ENCODE data around the gene MAPK1. TPM values are rescaled to one million over a fixed set of nuclear protein-coding genes. Genes with fewer than 3 reads are reported as not detected.

MAPK1 gene
- total and polyA plus RNA-seq, 2 donors (not counting 1 experiment from before 2014, with no cell fraction given) = 53.8 to 133 TPM

DNA sequence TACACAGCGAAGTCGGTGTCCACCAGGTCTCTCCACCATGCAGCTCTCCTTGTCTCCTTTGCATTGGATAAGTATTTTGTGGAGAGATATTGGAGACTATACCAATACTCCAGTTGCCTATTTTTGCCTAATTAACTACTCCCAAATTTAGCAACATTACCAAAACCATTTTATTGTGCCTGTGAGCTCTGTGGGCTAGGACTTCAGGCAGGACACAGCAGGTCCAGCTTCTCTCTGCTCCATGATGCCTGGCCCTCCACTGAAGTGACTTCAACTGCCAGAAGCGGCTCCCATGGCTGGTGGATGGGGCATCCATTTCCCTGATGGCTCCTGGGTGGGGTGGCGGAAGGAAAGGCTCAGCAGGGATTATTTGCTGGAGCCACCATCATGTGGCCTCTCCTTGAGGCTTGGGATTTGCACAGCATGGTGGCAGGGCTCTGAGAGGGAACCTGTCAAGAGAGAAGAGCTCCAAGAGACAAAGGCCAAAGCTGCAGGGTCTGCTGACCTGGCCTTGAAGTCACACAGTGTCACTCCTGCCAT is 36.9 kb upstream of the MAPK1 start:
- Histone ChIP-seq H3K4me3 (replicated peaks in 1 of 4; ENCODE audit: control extremely low read depth in 1 of 4, insufficient read depth in 1 of 4, low read depth in 3 of 4, low read length in 4 of 4) (no peak overlapping the region), H3K36me3 (ENCODE audit: control insufficient read depth, insufficient read depth, low read length) (no peaks in the 10 kb centered on the region), H3K79me2 (ENCODE audit: control insufficient read depth, insufficient read depth, low read length) (no peaks in the 10 kb centered on the region), H4K20me1 (ENCODE audit: control insufficient read depth, extremely low read depth, insufficient read depth, low read length) (no peaks in the 10 kb centered on the region), H3K27me3 (ENCODE audit: control insufficient read depth, insufficient read depth, low read length) (no peaks in the 10 kb centered on the region), H2AFZ (ENCODE audit: low read length) (no peak overlapping the region), H3K9me3 (ENCODE audit: control insufficient read depth, insufficient read depth, low read depth, low read length) (no peaks in the 10 kb centered on the region), H3K9ac (ENCODE audit: insufficient read depth, low read length) (no peak overlapping the region), H3K4me2 (ENCODE audit: extremely low read depth, insufficient read depth, low read length) (no peak overlapping the region), H3K27ac (ENCODE audit: insufficient read depth, low read length) (no peak overlapping the region), H3K4me1 (ENCODE audit: control insufficient read depth, extremely low read depth, insufficient read depth, low read length) (no peaks in the 10 kb centered on the region)
- DNase-seq (ENCODE audit: low read depth in 2 of 2) = no peak
- TF ChIP-seq, protein P1, sequence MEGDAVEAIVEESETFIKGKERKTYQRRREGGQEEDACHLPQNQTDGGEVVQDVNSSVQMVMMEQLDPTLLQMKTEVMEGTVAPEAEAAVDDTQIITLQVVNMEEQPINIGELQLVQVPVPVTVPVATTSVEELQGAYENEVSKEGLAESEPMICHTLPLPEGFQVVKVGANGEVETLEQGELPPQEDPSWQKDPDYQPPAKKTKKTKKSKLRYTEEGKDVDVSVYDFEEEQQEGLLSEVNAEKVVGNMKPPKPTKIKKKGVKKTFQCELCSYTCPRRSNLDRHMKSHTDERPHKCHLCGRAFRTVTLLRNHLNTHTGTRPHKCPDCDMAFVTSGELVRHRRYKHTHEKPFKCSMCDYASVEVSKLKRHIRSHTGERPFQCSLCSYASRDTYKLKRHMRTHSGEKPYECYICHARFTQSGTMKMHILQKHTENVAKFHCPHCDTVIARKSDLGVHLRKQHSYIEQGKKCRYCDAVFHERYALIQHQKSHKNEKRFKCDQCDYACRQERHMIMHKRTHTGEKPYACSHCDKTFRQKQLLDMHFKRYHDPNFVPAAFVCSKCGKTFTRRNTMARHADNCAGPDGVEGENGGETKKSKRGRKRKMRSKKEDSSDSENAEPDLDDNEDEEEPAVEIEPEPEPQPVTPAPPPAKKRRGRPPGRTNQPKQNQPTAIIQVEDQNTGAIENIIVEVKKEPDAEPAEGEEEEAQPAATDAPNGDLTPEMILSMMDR (conservative IDR thresholded peaks at IDR 0.05 in 1 of 2, IDR thresholded peaks at IDR 0.05 in 1 of 2; ENCODE audit: low read depth in 1 of 2, low read length in 2 of 2) = no peak
- no peak for TF ChIP-seq EZH2 (IDR thresholded peaks at IDR 0.05; ENCODE audit: low read length, missing control alignments)

DNA sequence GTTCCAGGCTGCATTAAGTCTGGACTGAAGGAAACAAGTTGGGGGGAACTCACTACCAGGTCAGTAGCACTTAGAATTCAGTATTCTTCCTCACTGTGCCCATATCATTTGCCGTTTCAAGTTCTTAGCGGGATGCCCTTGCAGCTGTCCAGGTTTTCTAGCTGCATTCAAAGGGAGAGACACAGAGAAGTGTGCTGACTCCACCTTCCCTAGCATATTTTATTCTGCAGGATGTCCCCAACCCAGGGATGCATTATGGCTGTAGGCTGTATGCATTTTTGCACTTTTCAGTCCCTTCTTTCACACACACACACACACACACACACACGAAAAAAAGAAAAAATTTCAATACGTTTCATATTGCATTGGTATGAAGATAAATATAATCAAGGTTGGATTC is 35.8 kb upstream of the MAPK1 start:
- no peaks in the 10 kb centered on the region for H3K36me3 ChIP-seq (ENCODE audit: control insufficient read depth, insufficient read depth, low read length)
- H4K20me1 ChIP-seq (ENCODE audit: control insufficient read depth, extremely low read depth, insufficient read depth, low read length) = no peaks in the 10 kb centered on the region
- H3K9ac ChIP-seq (ENCODE audit: insufficient read depth, low read length) = no peak overlapping the region
- no peaks in the 10 kb centered on the region for H3K27me3 ChIP-seq (ENCODE audit: control insufficient read depth, insufficient read depth, low read length)
- no peak overlapping the region for H3K4me3 ChIP-seq (replicated peaks in 1 of 4; ENCODE audit: control extremely low read depth in 1 of 4, insufficient read depth in 1 of 4, low read depth in 3 of 4, low read length in 4 of 4)
- no peak overlapping the region for H2AFZ ChIP-seq (ENCODE audit: low read length)
- TF ChIP-seq, protein P1 (conservative IDR thresholded peaks at IDR 0.05 in 1 of 2, IDR thresholded peaks at IDR 0.05 in 1 of 2; ENCODE audit: low read depth in 1 of 2, low read length in 2 of 2) = no peak
- TF ChIP-seq EZH2 (IDR thresholded peaks at IDR 0.05; ENCODE audit: low read length, missing control alignments) = no peak
- H3K4me2 ChIP-seq (ENCODE audit: extremely low read depth, insufficient read depth, low read length) = no peak overlapping the region
- H3K27ac ChIP-seq (ENCODE audit: insufficient read depth, low read length) = no peak overlapping the region
- H3K9me3 ChIP-seq (ENCODE audit: control insufficient read depth, insufficient read depth, low read depth, low read length) = no peaks in the 10 kb centered on the region
- DNase-seq (ENCODE audit: low read depth in 2 of 2) = no peak
- no peaks in the 10 kb centered on the region for H3K79me2 ChIP-seq (ENCODE audit: control insufficient read depth, insufficient read depth, low read length)
- H3K4me1 ChIP-seq (ENCODE audit: control insufficient read depth, extremely low read depth, insufficient read depth, low read length) = no peaks in the 10 kb centered on the region

DNA sequence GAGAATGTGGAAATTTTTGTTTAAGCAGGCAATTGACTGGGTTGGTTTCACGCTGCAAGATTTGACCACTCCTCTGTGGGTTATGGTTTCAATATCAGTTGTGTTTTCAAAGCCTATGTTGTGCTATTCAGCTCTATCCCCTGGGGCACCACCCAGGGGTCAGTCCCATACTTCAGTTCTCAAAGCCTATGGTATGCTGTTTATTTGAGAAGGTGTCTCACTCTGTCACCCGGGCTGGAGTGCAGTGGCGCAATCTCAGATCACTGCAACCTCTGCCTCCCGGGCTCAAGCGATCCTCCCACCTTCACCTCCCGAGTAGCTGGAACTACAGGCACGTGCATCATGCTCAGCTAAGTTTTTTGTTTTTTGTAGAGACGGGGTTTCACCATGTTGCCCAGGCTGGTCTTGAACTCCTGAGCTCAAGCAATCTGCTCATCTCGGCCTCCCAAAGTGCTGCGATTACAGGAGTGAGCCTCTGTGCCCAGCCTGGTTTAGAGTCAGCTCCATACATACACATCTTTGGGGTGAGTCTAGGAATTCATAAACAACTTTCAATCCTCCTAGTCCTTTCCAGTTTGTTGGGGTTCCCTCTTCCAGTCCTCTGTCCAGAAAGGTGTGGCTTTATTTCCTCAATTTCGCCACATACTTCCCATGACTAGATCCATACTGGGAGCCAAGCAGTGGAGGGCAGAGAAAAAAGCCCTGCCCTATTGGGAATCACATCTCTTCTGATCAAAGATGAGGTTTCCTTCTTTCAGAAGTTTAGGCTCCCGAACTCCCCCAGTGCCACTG is 35.0 kb upstream of the MAPK1 start:
- H3K9me3 ChIP-seq (ENCODE audit: control insufficient read depth, insufficient read depth, low read depth, low read length) = no peaks in the 10 kb centered on the region
- H2AFZ ChIP-seq (ENCODE audit: low read length) = no peak overlapping the region
- no peaks in the 10 kb centered on the region for H3K79me2 ChIP-seq (ENCODE audit: control insufficient read depth, insufficient read depth, low read length)
- no peaks in the 10 kb centered on the region for H3K27me3 ChIP-seq (ENCODE audit: control insufficient read depth, insufficient read depth, low read length)
- no peak overlapping the region for H3K4me3 ChIP-seq (replicated peaks in 1 of 4; ENCODE audit: control extremely low read depth in 1 of 4, insufficient read depth in 1 of 4, low read depth in 3 of 4, low read length in 4 of 4)
- no peaks in the 10 kb centered on the region for H4K20me1 ChIP-seq (ENCODE audit: control insufficient read depth, extremely low read depth, insufficient read depth, low read length)
- no peaks in the 10 kb centered on the region for H3K36me3 ChIP-seq (ENCODE audit: control insufficient read depth, insufficient read depth, low read length)
- no peak overlapping the region for H3K9ac ChIP-seq (ENCODE audit: insufficient read depth, low read length)
- TF ChIP-seq EZH2 (IDR thresholded peaks at IDR 0.05; ENCODE audit: low read length, missing control alignments) = no peak
- TF ChIP-seq, protein P1 (conservative IDR thresholded peaks at IDR 0.05 in 1 of 2, IDR thresholded peaks at IDR 0.05 in 1 of 2; ENCODE audit: low read depth in 1 of 2, low read length in 2 of 2) = no peak
- no peak overlapping the region for H3K27ac ChIP-seq (ENCODE audit: insufficient read depth, low read length)
- H3K4me1 ChIP-seq (ENCODE audit: control insufficient read depth, extremely low read depth, insufficient read depth, low read length) = no peaks in the 10 kb centered on the region
- DNase-seq (ENCODE audit: low read depth in 2 of 2) = no peak
- no peak overlapping the region for H3K4me2 ChIP-seq (ENCODE audit: extremely low read depth, insufficient read depth, low read length)

All from fibroblast of lung (primary cell).